SKM-1 (cell line): ENCODE data around the gene FAM161B.
"Not testable (repeated sequence)": the region's sequence is repeated elsewhere in the genome, so short reads cannot be mapped to it uniquely, and the experiment has no call there.

ENCODE experiments used
- DNase-seq: peaks from one replicate; lab custom pipeline; 2025; ENCODE audit not compliant: unreplicated experiment; lab: John Stamatoyannopoulos, UW

The FAM161B gene

DNA sequence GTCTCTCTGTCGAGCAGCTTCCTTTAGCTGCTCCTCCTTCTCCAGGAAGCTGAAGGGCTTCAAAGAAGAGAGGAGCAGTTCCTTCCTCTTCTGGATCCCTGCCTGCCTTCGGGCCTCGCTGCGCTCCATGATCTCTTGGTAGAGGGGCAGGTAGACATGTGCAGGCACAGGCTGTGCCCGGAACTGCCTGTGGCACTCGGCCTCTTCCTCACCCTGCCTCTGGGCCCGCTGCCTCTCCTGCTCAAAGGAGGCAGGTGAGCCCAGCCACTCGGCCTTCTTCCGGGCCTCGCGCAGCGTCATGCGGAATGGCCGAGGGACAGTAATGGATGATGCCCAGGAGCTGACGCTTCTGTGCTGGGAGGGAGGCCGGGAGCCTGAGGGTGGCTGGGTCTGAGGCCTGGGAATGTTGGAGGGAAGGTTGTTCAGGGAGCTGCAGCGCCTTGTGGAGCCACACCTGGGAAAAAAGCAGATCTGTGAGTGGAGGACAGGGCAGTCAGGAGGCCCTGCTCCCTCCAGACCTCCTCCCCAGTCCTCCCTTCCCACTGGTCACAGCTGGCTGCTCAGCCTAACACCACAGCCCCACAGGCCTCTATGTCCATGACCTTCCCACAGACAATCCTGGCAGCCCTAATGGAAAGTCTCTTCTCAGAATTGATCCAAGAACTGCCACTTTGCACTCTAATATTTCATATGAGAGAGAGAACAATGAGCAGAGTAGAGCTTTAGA lies 5.3 kb downstream of the FAM161B start:
- no peak for DNase-seq

- DNase-seq, result peak; percentile 70
Measured at GRCh38 chr14:73943083-73943482, 6.8 kb downstream of the FAM161B start.

GRCh38 chr14:73942180-73942579 lies 7.7 kb downstream of the FAM161B start:
- DNase-seq, result no peak

GRCh38 chr14:73937012-73937411 lies 12.9 kb downstream of the FAM161B start:
- no peak for DNase-seq

DNA sequence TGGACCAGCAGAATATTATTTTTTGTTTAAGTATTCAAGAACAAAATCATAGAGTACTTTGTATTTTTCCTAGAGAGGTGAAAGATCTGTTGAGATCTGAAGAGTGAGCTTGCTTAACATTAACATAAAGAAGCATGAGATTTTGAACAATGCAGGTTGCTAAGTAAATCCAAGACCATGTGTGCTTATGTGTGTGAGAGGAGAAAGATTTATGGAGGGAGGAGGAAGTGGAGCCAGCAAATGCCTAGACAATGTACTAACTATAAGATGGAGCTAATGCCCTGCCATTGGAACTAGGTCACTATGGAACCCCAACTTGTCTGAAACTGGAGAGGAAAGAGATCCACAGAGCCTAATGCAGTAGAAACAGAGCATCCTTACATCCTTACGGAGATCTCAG lies 13.3 kb downstream of the FAM161B start:
- DNase-seq, result no peak

GRCh38 chr14:73935666-73936065 lies 14.2 kb downstream of the FAM161B start:
- DNase-seq, result no peak

- DNase-seq, result no peak
Measured at GRCh38 chr14:73924337-73924736, 25.6 kb downstream of the FAM161B start.

DNA sequence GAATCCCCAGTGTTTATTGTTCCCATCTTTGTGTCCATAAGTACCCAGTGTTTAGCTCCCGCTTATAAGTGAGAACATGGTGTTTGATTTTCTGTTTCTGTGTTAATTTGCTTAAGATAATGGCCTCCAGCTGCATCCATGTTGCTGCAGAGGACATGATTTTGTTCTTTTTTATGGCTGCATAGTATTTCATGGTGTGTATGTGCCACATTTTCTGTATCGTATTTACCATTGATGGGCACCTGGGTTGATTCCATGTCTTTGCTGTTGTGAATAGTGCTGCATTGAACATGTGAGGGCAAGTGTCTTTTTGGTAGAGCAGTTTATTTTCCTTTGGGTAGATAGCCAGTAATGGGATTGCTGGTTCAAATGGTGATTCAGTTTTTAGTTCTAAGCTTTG lies 30.4 kb downstream of the FAM161B start:
- not testable (repeated sequence) for DNase-seq

GRCh38 chr14:73916324-73916723 lies 33.6 kb downstream of the FAM161B start:
- no peak for DNase-seq

GRCh38 chr14:73913256-73913655 lies 36.6 kb downstream of the FAM161B start:
- no peak for DNase-seq

- DNase-seq, result no peak
Measured at GRCh38 chr14:73909681-73910080, 40.2 kb downstream of the FAM161B start.

DNA sequence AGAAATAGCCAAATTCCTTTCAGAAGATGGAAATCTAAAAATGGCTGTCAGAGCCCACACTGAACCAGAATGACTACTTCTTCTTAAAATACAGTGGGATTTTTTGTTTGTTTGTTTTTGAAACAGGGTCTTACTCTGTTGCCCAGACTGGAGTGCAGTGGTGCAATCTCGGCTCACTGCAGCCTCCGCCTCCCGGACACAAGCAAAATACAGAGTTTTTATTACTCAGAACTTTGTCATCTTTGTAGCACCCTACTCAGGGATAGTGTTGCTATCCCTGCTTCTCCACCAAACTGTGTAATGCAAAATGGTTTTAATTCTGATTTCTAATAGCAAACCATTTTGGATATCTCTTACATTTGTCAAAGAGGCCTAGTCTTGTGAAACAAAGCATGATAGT lies 46.9 kb downstream of the FAM161B start:
- no peak for DNase-seq

- no peak for DNase-seq
Measured at GRCh38 chr14:73896521-73896920, 53.4 kb downstream of the FAM161B start.

GRCh38 chr14:73895939-73896338 lies 54.0 kb downstream of the FAM161B start:
- DNase-seq, result no peak

DNA sequence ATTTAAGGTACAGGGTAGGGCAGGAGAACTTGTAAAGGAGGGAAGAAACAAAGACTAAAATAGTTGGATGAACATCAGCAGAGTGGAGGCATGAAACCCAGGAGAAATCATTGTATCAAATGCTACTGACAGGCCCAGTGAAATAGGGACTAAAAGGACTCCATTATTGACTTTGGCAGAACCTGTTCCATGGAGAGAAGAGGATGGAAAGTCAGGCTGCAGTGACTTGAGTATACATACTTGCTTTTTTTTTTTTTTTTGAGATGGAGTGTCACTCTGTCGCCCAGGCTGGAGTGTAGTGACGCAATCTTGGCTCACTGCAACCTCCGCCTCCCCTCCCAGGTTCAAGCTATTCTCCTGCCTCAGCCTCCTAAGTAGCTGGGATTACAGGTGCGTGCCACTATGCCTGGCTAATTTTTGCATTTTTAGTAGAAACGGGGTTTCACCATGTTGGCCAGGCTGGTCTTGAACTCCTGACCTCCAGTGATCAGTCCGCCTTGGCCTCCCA lies 55.7 kb downstream of the FAM161B start:
- not testable (repeated sequence) for DNase-seq

- no peak for DNase-seq
Measured at GRCh38 chr14:73889376-73889775, 60.5 kb downstream of the FAM161B start.

DNA sequence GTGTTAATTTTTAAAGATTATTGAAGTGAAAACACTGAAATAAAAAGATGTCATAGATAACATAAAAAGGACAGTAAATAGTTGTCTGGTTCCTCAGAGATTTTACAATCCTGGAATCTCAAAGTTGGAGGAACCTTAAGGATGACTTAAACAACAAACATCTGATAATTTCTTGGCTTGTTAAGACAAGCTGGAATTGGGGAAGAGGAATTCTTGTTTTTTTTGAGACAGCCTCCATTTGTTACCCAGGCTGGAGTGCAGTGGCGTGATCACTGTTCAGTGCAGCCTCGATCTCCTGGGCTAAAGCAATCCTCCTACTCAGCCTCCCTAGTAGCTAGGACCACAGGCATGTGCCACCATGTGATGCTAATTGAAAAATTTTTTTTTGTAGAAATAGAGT lies 60.9 kb downstream of the FAM161B start:
- DNase-seq, result no peak

DNA sequence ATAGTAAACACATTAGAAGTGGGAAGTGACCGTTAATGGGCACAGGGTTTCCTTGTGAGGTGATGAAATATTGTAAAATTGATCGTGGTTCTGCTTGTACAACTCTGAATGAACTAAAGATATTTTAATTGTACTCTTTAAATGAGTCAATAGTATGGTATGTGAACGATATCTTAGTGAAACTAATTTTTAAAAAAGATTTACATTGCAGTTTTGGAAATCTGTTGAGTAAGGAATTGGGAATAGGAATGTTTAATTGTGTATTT lies 61.5 kb downstream of the FAM161B start:
- DNase-seq, result no peak

DNA sequence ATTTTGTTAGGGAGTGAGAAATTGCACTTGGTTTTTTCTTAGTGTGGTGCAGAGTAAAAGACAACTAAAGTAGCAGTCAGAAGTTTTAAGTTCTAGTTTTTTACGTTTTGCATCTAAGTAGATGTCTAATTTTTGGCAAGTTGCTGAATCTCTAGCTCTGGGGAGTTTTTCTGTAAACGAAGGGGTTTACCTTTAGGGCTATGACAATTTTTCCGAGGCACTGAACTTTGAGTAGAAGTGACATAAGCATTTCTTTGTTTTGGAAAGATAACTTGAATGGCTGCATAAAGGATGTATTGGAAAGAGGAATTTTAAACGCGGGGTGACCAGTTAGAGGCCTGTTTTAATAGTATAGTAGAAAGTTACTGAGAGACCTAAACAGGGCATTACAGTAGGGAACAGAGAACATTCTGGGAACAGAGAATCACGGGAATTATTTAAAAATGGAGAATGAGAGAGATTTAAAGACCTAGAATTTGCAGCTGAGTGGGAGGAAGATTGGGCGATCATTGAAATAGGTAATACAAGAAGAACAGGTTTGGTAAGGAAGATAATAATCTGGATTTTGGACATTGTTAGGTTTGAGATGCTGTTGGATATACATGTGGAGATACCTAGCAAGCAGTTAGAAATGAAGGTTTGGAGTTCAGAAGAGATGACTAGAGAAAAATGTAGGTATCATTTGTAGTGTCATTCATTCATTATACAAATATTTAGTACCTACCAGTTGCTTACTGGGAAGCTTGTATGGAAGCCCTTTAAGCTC lies 62.0 kb downstream of the FAM161B start:
- no peak for DNase-seq

- DNase-seq, result no peak
Measured at GRCh38 chr14:73887318-73887616, 62.6 kb downstream of the FAM161B start.

DNA sequence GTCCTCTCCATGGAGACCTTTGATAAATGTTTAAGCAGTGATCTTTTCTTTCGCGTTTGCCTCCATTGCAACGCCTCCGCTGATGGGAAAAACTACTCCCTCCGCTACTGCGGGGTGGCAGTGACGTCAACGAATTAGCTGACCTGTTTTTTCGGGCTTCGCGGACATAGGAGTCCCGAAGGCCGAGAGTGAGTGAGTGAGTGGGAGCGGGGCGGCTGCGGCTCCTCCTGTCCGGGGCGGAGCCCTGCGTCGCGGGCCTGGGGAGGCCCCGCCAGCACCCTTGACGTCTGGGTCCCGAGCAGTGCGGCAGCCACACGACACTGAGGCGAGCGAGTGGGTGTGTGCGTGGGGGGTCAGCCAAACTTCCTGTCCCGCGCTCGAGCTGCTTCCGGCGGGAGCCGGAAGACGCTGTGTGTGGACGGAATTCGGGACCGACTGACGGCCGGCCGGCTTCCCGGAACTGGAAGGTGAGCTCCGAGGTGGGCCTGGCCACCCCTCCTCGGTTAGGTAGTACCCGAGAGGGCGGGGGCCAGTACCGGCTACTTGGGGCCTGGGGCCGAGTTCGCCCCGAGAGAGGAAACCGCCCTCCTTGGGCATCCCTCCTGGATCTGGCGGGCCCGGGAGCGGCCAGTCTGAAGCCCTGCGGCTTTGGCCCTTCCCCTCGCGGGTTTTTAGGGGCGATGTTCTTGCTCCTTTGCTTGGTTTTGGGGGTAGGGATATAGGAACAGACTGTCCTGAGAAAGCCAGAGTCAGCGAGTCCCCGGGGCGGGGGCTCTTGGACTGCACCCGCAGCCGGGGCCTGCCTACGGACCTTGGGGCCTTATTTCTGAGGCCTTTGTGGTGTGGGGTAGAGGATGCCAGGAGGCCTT lies 63.2 kb downstream of the FAM161B start, which contains the start of gene ZNF410:
ZNF410 (plus strand) TSS at position 411 of the 869 bp plus-strand sequence. CDS start 5,317 bp downstream, outside the sequence.
- peak; percentile 26 for DNase-seq
